ENCODE data around the gene SMIM36. TPM values are rescaled to one million over a fixed set of nuclear protein-coding genes. Genes with fewer than 3 reads are reported as not detected.
"Not testable (repeated sequence)": the region's sequence is repeated elsewhere in the genome, so short reads cannot be mapped to it uniquely, and the experiment has no call there.

The SMIM36 gene
- total RNA-seq, 1 donor from 2014 or later = not detected

- Mint-ChIP-seq H3K27me3 (ENCODE audit: low read depth) (no peaks in the 10 kb centered on the region), H3K4me3 (no peak overlapping the region), H3K27ac (ENCODE audit: unreplicated experiment) (no peak overlapping the region), H3K36me3 (ENCODE audit: low read depth) (no peaks in the 10 kb centered on the region), H3K4me1 (peaks cover 4% of the 10 kb centered on the region), H3K9me3 (no peaks in the 10 kb centered on the region)
- no peak for TF ChIP-seq CTCF (conservative IDR thresholded peaks at IDR 0.05)
- no peak for DNase-seq (ENCODE audit: low read depth, low spot score)
These were observed 21.4 kb upstream of the SMIM36 start for GRCh38 chr17:55532670-55533069.

GRCh38 chr17:55531053-55531728 is 19.9 kb upstream of the SMIM36 start:
- Mint-ChIP-seq H3K4me3 (no peak overlapping the region), H3K27ac (ENCODE audit: unreplicated experiment) (no peak overlapping the region), H3K9me3 (no peaks in the 10 kb centered on the region), H3K4me1 (peaks cover 5% of the 10 kb centered on the region), H3K36me3 (ENCODE audit: low read depth) (no peaks in the 10 kb centered on the region), H3K27me3 (ENCODE audit: low read depth) (peaks cover 3% of the 10 kb centered on the region)
- no peak for DNase-seq (ENCODE audit: low read depth, low spot score)
- TF ChIP-seq CTCF (conservative IDR thresholded peaks at IDR 0.05) = no peak

- Mint-ChIP-seq H3K4me3 (no peak overlapping the region), H3K9me3 (no peaks in the 10 kb centered on the region), H3K36me3 (ENCODE audit: low read depth) (no peaks in the 10 kb centered on the region), H3K4me1 (peaks cover 5% of the 10 kb centered on the region), H3K27ac (ENCODE audit: unreplicated experiment) (no peak overlapping the region), H3K27me3 (ENCODE audit: low read depth) (peaks cover 7% of the 10 kb centered on the region)
- no peak for TF ChIP-seq CTCF (conservative IDR thresholded peaks at IDR 0.05)
- DNase-seq (ENCODE audit: low read depth, low spot score) = no peak
These were observed 18.8 kb upstream of the SMIM36 start for GRCh38 chr17:55530064-55530463.

- H3K27ac Mint-ChIP-seq (ENCODE audit: unreplicated experiment) = no peak overlapping the region
These were observed 16.4 kb upstream of the SMIM36 start for GRCh38 chr17:55527540-55528118.

GRCh38 chr17:55524440-55525220 is 13.4 kb upstream of the SMIM36 start:
- H3K27me3 Mint-ChIP-seq (ENCODE audit: low read depth) = peaks cover 25% of the 10 kb centered on the region
- H3K36me3 Mint-ChIP-seq (ENCODE audit: low read depth) = no peaks in the 10 kb centered on the region
- H3K27ac Mint-ChIP-seq (ENCODE audit: unreplicated experiment) = no peak overlapping the region
- no peak overlapping the region for H3K4me3 Mint-ChIP-seq
- no peak for TF ChIP-seq CTCF (conservative IDR thresholded peaks at IDR 0.05)
- DNase-seq (ENCODE audit: low read depth, low spot score) = no peak
- peaks cover 5% of the 10 kb centered on the region for H3K4me1 Mint-ChIP-seq
- no peaks in the 10 kb centered on the region for H3K9me3 Mint-ChIP-seq

More at GRCh38 chr17:55527540-55528118, 16.4 kb upstream of the SMIM36 start:
- Mint-ChIP-seq H3K36me3 (ENCODE audit: low read depth) (no peaks in the 10 kb centered on the region), H3K4me3 (no peak overlapping the region), H3K4me1 (peaks cover 5% of the 10 kb centered on the region), H3K9me3 (no peaks in the 10 kb centered on the region), H3K27me3 (ENCODE audit: low read depth) (peaks cover 19% of the 10 kb centered on the region)
- TF ChIP-seq CTCF (conservative IDR thresholded peaks at IDR 0.05) = peak; percentile 73
- peak; percentile 25 for DNase-seq (ENCODE audit: low read depth, low spot score)

- H3K4me3 Mint-ChIP-seq; H3K36me3 Mint-ChIP-seq (ENCODE audit: low read depth); H3K9me3 Mint-ChIP-seq; DNase-seq (ENCODE audit: low read depth, low spot score); H3K4me1 Mint-ChIP-seq; H3K27ac Mint-ChIP-seq (ENCODE audit: unreplicated experiment): not testable (repeated sequence)
- H3K27me3 Mint-ChIP-seq (ENCODE audit: low read depth) = peaks cover 25% of the 10 kb centered on the region
These were observed 11.8 kb upstream of the SMIM36 start for GRCh38 chr17:55523032-55523431.
